Heart left ventricle (tissue), 13 donors: Measurements from ENCODE around the gene CTSE.

Source experiments
- POLR2A ChIP-seq, 2 donors: fragments of 450-650 bp; IDR thresholded peaks; one replicate each; pipeline ENCODE4 v1.6.1; 2017; ENCODE audit warnings: antibody characterized with exemption in 2 of 2, mild to moderate bottlenecking in 2 of 2, moderate library complexity in 2 of 2
- TF ChIP-seq, protein P1 (sequence below), 12 donors: fragments of 200-600 bp; sonication (generic) in 4 of 12; IDR thresholded peaks; one replicate each; pipeline versions ENCODE4 v1.5.0 to v1.8.0; 2018 to 2022; ENCODE audit warnings: antibody characterized with exemption in 12 of 12, mild to moderate bottlenecking in 5 of 12
- donor health status: ischemic (EF 13 %, LVEDD 7.1; RV severe dilation, severe dysfunction).
- donor health status: DM: no; HTN: yes; CAD: no.
- donor health status: DM: no; HTN: no; CAD: no.
- donor health status: ischemic (EF 25% LVEDD 6.9; RV normal size, moderate dysfunction).
- donor health status: ischemic (EF 25% LVEDD 5.7; RV mildly dilated, moderate dysfunction).
- donor health status: ischemic (EF 35%, LVEDD 5.7; RV mildly dilated, moderate dysfunction).
- donor health status: nonischemic (EF 11% LVEDD 7.7; RV severe dilation, severe dysfunction).
- donor health status: DM: yes; HTN: yes; CAD: no.
- donor health status: PGD.
- donor health status: ischemic (EF 29% LVEDD 5.4; RV normal size, mild dysfunction).
- donor health status: nonischemic (EF 23%, LVEDD 6.1; RV moderate dilation, normal function).

DNA sequence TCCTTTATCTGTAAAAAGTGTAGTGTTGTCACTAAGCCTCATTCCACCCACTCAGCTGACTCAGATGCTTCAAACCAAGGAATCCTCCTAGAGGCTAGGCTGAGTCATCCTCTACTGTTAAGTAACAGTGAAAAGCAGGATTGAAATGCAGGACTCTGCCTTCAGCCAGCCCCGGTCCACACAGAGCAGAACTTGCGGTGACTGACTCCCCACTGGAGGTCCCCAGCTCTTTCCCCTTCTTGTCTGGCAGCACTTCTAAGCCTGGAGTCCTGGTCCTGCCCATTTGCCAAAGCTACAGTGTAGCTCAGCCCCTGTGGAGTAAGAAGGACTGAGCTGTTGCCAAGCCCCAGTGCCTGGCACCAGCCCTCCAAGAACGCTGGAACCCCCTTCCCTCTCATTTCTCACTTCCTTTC, 22.2 kb downstream of the CTSE start:
- TF ChIP-seq, protein P1, sequence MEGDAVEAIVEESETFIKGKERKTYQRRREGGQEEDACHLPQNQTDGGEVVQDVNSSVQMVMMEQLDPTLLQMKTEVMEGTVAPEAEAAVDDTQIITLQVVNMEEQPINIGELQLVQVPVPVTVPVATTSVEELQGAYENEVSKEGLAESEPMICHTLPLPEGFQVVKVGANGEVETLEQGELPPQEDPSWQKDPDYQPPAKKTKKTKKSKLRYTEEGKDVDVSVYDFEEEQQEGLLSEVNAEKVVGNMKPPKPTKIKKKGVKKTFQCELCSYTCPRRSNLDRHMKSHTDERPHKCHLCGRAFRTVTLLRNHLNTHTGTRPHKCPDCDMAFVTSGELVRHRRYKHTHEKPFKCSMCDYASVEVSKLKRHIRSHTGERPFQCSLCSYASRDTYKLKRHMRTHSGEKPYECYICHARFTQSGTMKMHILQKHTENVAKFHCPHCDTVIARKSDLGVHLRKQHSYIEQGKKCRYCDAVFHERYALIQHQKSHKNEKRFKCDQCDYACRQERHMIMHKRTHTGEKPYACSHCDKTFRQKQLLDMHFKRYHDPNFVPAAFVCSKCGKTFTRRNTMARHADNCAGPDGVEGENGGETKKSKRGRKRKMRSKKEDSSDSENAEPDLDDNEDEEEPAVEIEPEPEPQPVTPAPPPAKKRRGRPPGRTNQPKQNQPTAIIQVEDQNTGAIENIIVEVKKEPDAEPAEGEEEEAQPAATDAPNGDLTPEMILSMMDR (IDR thresholded peaks at IDR 0.05): no peak
- no peak for TF ChIP-seq POLR2A (IDR thresholded peaks at IDR 0.05)
